ENCODE data around the gene ADAM10.

Gene ADAM10

GRCh38 chr15:58770857-58771620 is 21.5 kb upstream of the ADAM10 start, which contains the start of gene MINDY2 (continued):
- TF ChIP-seq ZBTB26 (tag by site-specific recombination; optimal IDR thresholded peaks at IDR 0.05) (peak; percentile 99), ZSCAN5A (tag by site-specific recombination; IDR thresholded peaks at IDR 0.05) (no peak), KLF8 (tag by site-specific recombination; IDR thresholded peaks at IDR 0.05) (peak; percentile 77), ZNF654 (tag by site-specific recombination; IDR thresholded peaks at IDR 0.05; ENCODE audit: low read depth) (no peak), ZBTB44 (tag by site-specific recombination; IDR thresholded peaks at IDR 0.05) (no peak; the same call in 1 of the 2 replicates), ZSCAN30 (tag by site-specific recombination; IDR thresholded peaks at IDR 0.05) (peak; percentile 84), GLIS1 (tag by site-specific recombination; IDR thresholded peaks at IDR 0.05) (peak; percentile 85), ZXDB (tag by site-specific recombination; IDR thresholded peaks at IDR 0.05) (no peak), ZNF449 (tag by site-specific recombination; IDR thresholded peaks at IDR 0.05) (no peak), ZFHX2 (tag by site-specific recombination; conservative IDR thresholded peaks at IDR 0.05) (peak; percentile 91), ZNF777 (tag by site-specific recombination; IDR thresholded peaks at IDR 0.05; ENCODE audit: borderline replicate concordance) (no peak), GLIS2 (tag by site-specific recombination; IDR thresholded peaks at IDR 0.05) (peak; percentile 99), ZNF112 (tag by site-specific recombination; IDR thresholded peaks at IDR 0.05) (no peak), SP2 (tag by site-specific recombination; IDR thresholded peaks at IDR 0.05) (peak; percentile 87), KLF10 (tag by site-specific recombination; IDR thresholded peaks at IDR 0.05) (peak; percentile 99), ZNF335 (tag by site-specific recombination; conservative IDR thresholded peaks at IDR 0.05) (peak; percentile 98), GLI4 (tag by site-specific recombination; IDR thresholded peaks at IDR 0.05) (0 out of 2 replicates have a peak, but pooled peaks have one; percentile 36), ZNF350 (tag by site-specific recombination; IDR thresholded peaks at IDR 0.05) (no peak)
- TF ChIP-seq, protein P1, sequence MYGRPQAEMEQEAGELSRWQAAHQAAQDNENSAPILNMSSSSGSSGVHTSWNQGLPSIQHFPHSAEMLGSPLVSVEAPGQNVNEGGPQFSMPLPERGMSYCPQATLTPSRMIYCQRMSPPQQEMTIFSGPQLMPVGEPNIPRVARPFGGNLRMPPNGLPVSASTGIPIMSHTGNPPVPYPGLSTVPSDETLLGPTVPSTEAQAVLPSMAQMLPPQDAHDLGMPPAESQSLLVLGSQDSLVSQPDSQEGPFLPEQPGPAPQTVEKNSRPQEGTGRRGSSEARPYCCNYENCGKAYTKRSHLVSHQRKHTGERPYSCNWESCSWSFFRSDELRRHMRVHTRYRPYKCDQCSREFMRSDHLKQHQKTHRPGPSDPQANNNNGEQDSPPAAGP (tag by site-specific recombination; IDR thresholded peaks at IDR 0.05) = peak; percentile 1; the same call in 1 of the 2 replicates
- TF ChIP-seq, protein P2, sequence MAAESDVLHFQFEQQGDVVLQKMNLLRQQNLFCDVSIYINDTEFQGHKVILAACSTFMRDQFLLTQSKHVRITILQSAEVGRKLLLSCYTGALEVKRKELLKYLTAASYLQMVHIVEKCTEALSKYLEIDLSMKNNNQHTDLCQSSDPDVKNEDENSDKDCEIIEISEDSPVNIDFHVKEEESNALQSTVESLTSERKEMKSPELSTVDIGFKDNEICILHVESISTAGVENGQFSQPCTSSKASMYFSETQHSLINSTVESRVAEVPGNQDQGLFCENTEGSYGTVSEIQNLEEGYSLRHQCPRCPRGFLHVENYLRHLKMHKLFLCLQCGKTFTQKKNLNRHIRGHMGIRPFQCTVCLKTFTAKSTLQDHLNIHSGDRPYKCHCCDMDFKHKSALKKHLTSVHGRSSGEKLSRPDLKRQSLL (tag by site-specific recombination; IDR thresholded peaks at IDR 0.05) = no peak
- TF ChIP-seq, protein P3, sequence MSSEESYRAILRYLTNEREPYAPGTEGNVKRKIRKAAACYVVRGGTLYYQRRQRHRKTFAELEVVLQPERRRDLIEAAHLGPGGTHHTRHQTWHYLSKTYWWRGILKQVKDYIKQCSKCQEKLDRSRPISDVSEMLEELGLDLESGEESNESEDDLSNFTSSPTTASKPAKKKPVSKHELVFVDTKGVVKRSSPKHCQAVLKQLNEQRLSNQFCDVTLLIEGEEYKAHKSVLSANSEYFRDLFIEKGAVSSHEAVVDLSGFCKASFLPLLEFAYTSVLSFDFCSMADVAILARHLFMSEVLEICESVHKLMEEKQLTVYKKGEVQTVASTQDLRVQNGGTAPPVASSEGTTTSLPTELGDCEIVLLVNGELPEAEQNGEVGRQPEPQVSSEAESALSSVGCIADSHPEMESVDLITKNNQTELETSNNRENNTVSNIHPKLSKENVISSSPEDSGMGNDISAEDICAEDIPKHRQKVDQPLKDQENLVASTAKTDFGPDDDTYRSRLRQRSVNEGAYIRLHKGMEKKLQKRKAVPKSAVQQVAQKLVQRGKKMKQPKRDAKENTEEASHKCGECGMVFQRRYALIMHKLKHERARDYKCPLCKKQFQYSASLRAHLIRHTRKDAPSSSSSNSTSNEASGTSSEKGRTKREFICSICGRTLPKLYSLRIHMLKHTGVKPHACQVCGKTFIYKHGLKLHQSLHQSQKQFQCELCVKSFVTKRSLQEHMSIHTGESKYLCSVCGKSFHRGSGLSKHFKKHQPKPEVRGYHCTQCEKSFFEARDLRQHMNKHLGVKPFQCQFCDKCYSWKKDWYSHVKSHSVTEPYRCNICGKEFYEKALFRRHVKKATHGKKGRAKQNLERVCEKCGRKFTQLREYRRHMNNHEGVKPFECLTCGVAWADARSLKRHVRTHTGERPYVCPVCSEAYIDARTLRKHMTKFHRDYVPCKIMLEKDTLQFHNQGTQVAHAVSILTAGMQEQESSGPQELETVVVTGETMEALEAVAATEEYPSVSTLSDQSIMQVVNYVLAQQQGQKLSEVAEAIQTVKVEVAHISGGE (tag by site-specific recombination; conservative IDR thresholded peaks at IDR 0.05; ENCODE audit: low read depth) = peak; percentile 93
- TF ChIP-seq, protein P4, sequence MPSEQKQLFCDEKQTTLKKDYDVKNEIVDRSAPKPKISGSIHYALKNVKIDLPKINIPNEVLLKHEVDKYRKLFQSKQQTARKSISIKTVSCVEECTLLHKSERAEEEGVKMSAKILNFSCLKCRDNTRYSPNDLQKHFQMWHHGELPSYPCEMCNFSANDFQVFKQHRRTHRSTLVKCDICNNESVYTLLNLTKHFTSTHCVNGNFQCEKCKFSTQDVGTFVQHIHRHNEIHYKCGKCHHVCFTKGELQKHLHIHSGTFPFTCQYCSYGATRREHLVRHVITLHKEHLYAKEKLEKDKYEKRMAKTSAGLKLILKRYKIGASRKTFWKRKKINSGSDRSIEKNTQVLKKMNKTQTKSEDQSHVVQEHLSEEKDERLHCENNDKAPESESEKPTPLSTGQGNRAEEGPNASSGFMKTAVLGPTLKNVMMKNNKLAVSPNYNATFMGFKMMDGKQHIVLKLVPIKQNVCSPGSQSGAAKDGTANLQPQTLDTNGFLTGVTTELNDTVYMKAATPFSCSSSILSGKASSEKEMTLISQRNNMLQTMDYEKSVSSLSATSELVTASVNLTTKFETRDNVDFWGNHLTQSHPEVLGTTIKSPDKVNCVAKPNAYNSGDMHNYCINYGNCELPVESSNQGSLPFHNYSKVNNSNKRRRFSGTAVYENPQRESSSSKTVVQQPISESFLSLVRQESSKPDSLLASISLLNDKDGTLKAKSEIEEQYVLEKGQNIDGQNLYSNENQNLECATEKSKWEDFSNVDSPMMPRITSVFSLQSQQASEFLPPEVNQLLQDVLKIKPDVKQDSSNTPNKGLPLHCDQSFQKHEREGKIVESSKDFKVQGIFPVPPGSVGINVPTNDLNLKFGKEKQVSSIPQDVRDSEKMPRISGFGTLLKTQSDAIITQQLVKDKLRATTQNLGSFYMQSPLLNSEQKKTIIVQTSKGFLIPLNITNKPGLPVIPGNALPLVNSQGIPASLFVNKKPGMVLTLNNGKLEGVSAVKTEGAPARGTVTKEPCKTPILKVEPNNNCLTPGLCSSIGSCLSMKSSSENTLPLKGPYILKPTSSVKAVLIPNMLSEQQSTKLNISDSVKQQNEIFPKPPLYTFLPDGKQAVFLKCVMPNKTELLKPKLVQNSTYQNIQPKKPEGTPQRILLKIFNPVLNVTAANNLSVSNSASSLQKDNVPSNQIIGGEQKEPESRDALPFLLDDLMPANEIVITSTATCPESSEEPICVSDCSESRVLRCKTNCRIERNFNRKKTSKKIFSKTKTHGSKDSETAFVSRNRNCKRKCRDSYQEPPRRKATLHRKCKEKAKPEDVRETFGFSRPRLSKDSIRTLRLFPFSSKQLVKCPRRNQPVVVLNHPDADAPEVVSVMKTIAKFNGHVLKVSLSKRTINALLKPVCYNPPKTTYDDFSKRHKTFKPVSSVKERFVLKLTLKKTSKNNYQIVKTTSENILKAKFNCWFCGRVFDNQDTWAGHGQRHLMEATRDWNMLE (tag by site-specific recombination; conservative IDR thresholded peaks at IDR 0.05; ENCODE audit: low read depth) = no peak

Data from HEK293 (cell line).